GM12878 (cell line): ENCODE results near the gene CLEC1A. TPM values are rescaled to one million over a fixed set of nuclear protein-coding genes. Genes with fewer than 3 reads are reported as not detected.

Source experiments
- ATAC-seq: fragments of 200-7000 bp; cut with Tn5 transposase; 3 replicates; pipeline ENCODE4 v1.9.1; 2020; ENCODE audit warnings: mild to moderate bottlenecking, moderate library complexity
- BruUV-seq: library from RNA; stranded (reverse); fragments of 400-500 nt; replicated peaks from 2 replicates; lab custom pipeline; 2021; lab: Mats Ljungman, UMichigan
- CTCF ChIA-PET: fragments of 300-600 bp; sonication (Branson Sonifier 250); formaldehyde crosslinking; extraction: SDS; loops from one replicate; lab custom pipeline; 2021; ENCODE audit warnings: inconsistent platforms; lab: Yijun Ruan, JAX
- POLR2A ChIA-PET: fragments of 350-600 bp; formaldehyde crosslinking; extraction: SDS; loops from one replicate; lab custom pipeline; 2021; ENCODE audit warnings: inconsistent platforms; lab: Charles Lee
- RAD21 ChIA-PET: fragments of 300-600 bp; sonication (Branson Sonifier 250); formaldehyde crosslinking; loops from one replicate; lab custom pipeline; 2023; ENCODE audit warnings: antibody characterized with exemption; ENCODE audit not compliant: unreplicated experiment; lab: Charles Lee
- SMC1A ChIA-PET: fragments of 300-600 bp; sonication (Branson Sonifier 250); formaldehyde crosslinking; loops from one replicate; lab custom pipeline; 2023; ENCODE audit not compliant: unreplicated experiment, uncharacterized antibody; lab: Charles Lee
- DNase-seq: peaks from one replicate; pipeline ENCODE4 v3.0.0-alpha.2; 2011; ENCODE audit warnings: low read depth, low spot score
- FAIRE-seq: peaks from 3 replicates; lab custom pipeline; 2011; peaks lifted over from hg19 to GRCh38; lab: Jason Lieb, UNC
- H2AFZ ChIP-seq: 2 replicates; pipeline ENCODE4 v1.6.0; 2011; ENCODE audit warnings: low read depth, low read length, control low read depth; ENCODE audit not compliant: control insufficient read depth
- H3K27ac ChIP-seq: 2 replicates; pipeline ENCODE4 v1.5.1; 2011; ENCODE audit warnings: control low read depth; ENCODE audit not compliant: control insufficient read depth, insufficient read depth
- H3K27me3 ChIP-seq, 2 experiments: replicated peaks in 1 of 2; 2 replicates each; pipeline versions ENCODE4 v1.6.0 to v1.6.1; 2011; ENCODE audit warnings: low read length in 1 of 2; ENCODE audit not compliant: control insufficient read depth in 2 of 2, insufficient read depth in 2 of 2
- H3K36me3 ChIP-seq, 2 experiments: 2 replicates each; pipeline ENCODE4 v1.5.1; 2011; ENCODE audit warnings: low read length in 1 of 2; ENCODE audit not compliant: control insufficient read depth in 2 of 2, insufficient read depth in 2 of 2
- H3K4me1 ChIP-seq: 2 replicates; pipeline ENCODE4 v1.6.1; 2011; ENCODE audit warnings: mild to moderate bottlenecking, low read length, moderate library complexity, mixed read lengths; ENCODE audit not compliant: control insufficient read depth, insufficient read depth
- H3K4me2 ChIP-seq: 2 replicates; pipeline ENCODE4 v1.6.0; 2011; ENCODE audit warnings: control low read depth; ENCODE audit not compliant: control insufficient read depth, insufficient read depth
- H3K4me3 ChIP-seq: fragments of 200-600 bp; sonication (generic); 2 replicates; pipeline ENCODE4 v1.5.1; 2016
- H3K79me2 ChIP-seq: 2 replicates; pipeline ENCODE4 v1.6.0; 2011; ENCODE audit warnings: low read length; ENCODE audit not compliant: control insufficient read depth, insufficient read depth
- H3K9ac ChIP-seq: 2 replicates; pipeline ENCODE4 v1.8.0; 2011; ENCODE audit warnings: low read length, control low read depth, mixed read lengths; ENCODE audit not compliant: control insufficient read depth, insufficient read depth
- H3K9me3 ChIP-seq: replicated peaks from 3 replicates; pipeline ENCODE4 v1.5.1; 2011; ENCODE audit warnings: mild to moderate bottlenecking, low read length; ENCODE audit not compliant: control insufficient read depth, insufficient read depth
- H4K20me1 ChIP-seq: 2 replicates; pipeline ENCODE4 v1.6.0; 2011; ENCODE audit not compliant: control insufficient read depth, insufficient read depth
- BHLHE40 ChIP-seq, 2 experiments: fragments of 450-650 bp in 1 of 2; IDR thresholded peaks; 2 replicates each; pipeline ENCODE4 v1.6.1; 2011 to 2017; ENCODE audit warnings: low read depth in 2 of 2, borderline replicate concordance in 1 of 2, improper control_type of control experiment in 1 of 2, low read length in 1 of 2, mild to moderate bottlenecking in 1 of 2
- CEBPB ChIP-seq, 2 experiments: fragments of 150-350 bp in 1 of 2; IDR thresholded peaks; 2 replicates each; pipeline ENCODE4 v1.6.1; 2012 to 2014; ENCODE audit warnings: low read depth in 2 of 2, low read length in 2 of 2, borderline replicate concordance in 1 of 2, inconsistent platforms in 1 of 2
- CREB1 ChIP-seq: IDR thresholded peaks from 2 replicates; pipeline ENCODE4 v1.6.1; 2012; ENCODE audit warnings: low read depth, mild to moderate bottlenecking, inconsistent platforms
- ESRRA ChIP-seq: IDR thresholded peaks from 2 replicates; pipeline ENCODE4 v1.6.1; 2012; ENCODE audit warnings: mild to moderate bottlenecking, low read length, improper control_type of control experiment
- FOXK2 ChIP-seq: fragments of 450-650 bp; IDR thresholded peaks from 2 replicates; pipeline ENCODE4 v1.6.1; 2017; ENCODE audit warnings: mild to moderate bottlenecking, moderate library complexity
- NR2C2 ChIP-seq: IDR thresholded peaks from 2 replicates; pipeline ENCODE4 v1.6.1; 2011; ENCODE audit warnings: borderline replicate concordance, low read depth; ENCODE audit not compliant: control insufficient read depth, insufficient read length
- SMAD1 ChIP-seq: fragments of 450-650 bp; IDR thresholded peaks from 2 replicates; pipeline ENCODE4 v1.6.1; 2018; ENCODE audit warnings: mild to moderate bottlenecking, low read depth; ENCODE audit not compliant: partially characterized antibody
- SUPT20H ChIP-seq: IDR thresholded peaks from 2 replicates; pipeline ENCODE4 v1.6.1; 2011; ENCODE audit warnings: low read depth, mild to moderate bottlenecking, low read length, moderate library complexity, borderline replicate concordance; ENCODE audit not compliant: control insufficient read depth
- WGBS: methylation state at CpG from one replicate; pipeline ENCODE4 v1.1.6; 2016; ENCODE audit warnings: low lambda C conversion rate; ENCODE audit not compliant: insufficient replicate concordance, insufficient coverage; ENCODE audit errors: missing lambda C conversion rate; 5-methylcytosine and 5-hydroxymethylcytosine counted together
- in situ Hi-C: fragments of 300-500 bp; cut with MboI; formaldehyde crosslinking; loops from 9 replicates; pipeline ENCODE4 v1.14.3; 2018; ENCODE audit warnings: mixed read lengths
- intact Hi-C: fragments of 100-400 bp; cut with micrococcal nuclease; formaldehyde crosslinking; loops from one replicate; pipeline ENCODE4 v1.14.2; 2022; ENCODE audit not compliant: unreplicated experiment
- polyA plus RNA-seq, 11 experiments: library from polyadenylated mRNA; depleted of rRNA in 4 of 11; unstranded in 6 of 11; stranded (reverse) in 5 of 11; fragments of >200 nt; fragmentation: Nextera tagmentation in 4 of 11; fragmentation: Illumina TruSeq in 1 of 11; extraction: Ambion mirVana in 4 of 11; extraction: Trizol in 1 of 11; gene quantifications; 1 replicate in 1 of 11; 2 replicates in 10 of 11; pipeline versions ENCODE4 v1.2.1 to v1.2.3, GENCODE V29; 2011 to 2016; ENCODE audit warnings: inconsistent platforms in 2 of 11, missing spikeins in 2 of 11, low read depth in 1 of 11
- total RNA-seq, 4 experiments: library from RNA; depleted of rRNA in 3 of 4; stranded (reverse); fragments of >200 nt in 3 of 4; fragmentation: Illumina TruSeq in 1 of 4; extraction: Trizol in 1 of 4; gene quantifications; 2 replicates each; pipeline versions ENCODE4 v1.2.1 to v1.2.3, GENCODE V29; 2013 to 2021
- TF ChIP-seq, protein P1 (sequence below): IDR thresholded peaks from 2 replicates; pipeline ENCODE4 v1.6.1; 2012; ENCODE audit warnings: low read depth, low read length, improper control_type of control experiment
- TF ChIP-seq, protein P2 (sequence below): fragments of 450-650 bp; IDR thresholded peaks from 2 replicates; pipeline ENCODE4 v1.6.1; 2018; ENCODE audit warnings: borderline replicate concordance, mild to moderate bottlenecking; ENCODE audit not compliant: partially characterized antibody
- TF ChIP-seq, protein P3 (sequence below): fragments of 450-650 bp; IDR thresholded peaks from 2 replicates; pipeline ENCODE4 v1.6.1; 2017; ENCODE audit warnings: antibody characterized with exemption, mild to moderate bottlenecking, moderate library complexity
- TF ChIP-seq, protein P4 (sequence below): fragments of 450-650 bp; formaldehyde crosslinking; IDR thresholded peaks from 2 replicates; pipeline ENCODE4 v1.4.0; 2020; ENCODE audit warnings: mild to moderate bottlenecking, moderate library complexity

CLEC1A gene
- total and polyA plus RNA-seq, 10 of the 15 experiments (the other 5 are each of a cell fraction or from before 2014, with no cell fraction given), result not detected

DNA sequence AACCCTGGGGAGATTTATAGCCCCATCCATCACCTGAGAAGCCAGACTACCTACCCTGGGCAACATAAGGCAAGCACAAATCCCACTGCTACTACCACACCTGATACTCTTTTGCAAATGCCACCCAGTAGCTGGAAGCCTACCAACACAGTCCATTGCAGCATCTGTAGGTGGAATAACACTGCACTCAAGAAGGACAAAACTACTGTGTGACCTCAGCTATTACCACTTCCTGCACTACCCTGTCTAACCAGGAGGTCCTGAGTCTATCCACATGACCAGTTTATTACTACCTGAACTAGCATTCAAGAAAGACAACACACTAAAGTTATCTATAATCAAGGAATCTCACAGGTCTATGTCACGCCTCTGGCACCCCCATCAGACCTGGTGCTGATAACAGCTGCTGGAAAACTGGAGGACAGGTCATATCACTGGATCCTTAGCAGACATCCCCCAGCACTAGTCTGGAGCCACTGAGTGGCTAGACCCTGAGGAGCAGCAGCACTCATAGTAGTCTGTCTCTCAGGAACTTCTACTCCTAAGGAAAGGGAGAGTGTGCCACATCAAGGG, 2.9 kb upstream of the CLEC1A start:
- Histone ChIP-seq H3K4me1 (no peaks in the 10 kb centered on the region), H3K36me3 (no peaks in the 10 kb centered on the region), H3K4me2 (no peak overlapping the region), H3K27ac (no peak overlapping the region), H3K4me3 (no peak overlapping the region), H2AFZ (no peak overlapping the region), H4K20me1 (no peaks in the 10 kb centered on the region), H3K9ac (no peak overlapping the region), H3K79me2 (no peaks in the 10 kb centered on the region), H3K27me3 (no peaks in the 10 kb centered on the region), H3K9me3 (peaks cover 2% of the 10 kb centered on the region; the same call in 1 of the 3 replicates)
- FAIRE-seq (no peak), ATAC-seq (no peak; the same call in 2 of the 3 replicates), DNase-seq (no peak)
- in situ Hi-C loops (no loop called here), intact Hi-C loops (no loop called here)
- ChIA-PET POLR2A (no interaction called here), RAD21 (no interaction called here), CTCF (interaction anchor here (1.8 kb wide), 1 partner anchor 33 kb away, joined by 3 read pairs; no protein-coding TSS in a partner anchor), SMC1A (no interaction called here)
- no TSS peak for BruUV-seq
- WGBS, result 21% methylated on average over 1 of the region's 1 CpG
- TF ChIP-seq, protein P1, sequence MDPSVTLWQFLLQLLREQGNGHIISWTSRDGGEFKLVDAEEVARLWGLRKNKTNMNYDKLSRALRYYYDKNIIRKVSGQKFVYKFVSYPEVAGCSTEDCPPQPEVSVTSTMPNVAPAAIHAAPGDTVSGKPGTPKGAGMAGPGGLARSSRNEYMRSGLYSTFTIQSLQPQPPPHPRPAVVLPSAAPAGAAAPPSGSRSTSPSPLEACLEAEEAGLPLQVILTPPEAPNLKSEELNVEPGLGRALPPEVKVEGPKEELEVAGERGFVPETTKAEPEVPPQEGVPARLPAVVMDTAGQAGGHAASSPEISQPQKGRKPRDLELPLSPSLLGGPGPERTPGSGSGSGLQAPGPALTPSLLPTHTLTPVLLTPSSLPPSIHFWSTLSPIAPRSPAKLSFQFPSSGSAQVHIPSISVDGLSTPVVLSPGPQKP, result no peak
- TF ChIP-seq CREB1 (no peak), SMAD1 (no peak), BHLHE40 (IDR thresholded peaks at IDR 0.05; ENCODE audit: borderline replicate concordance in 1 of 2, low read depth in 2 of 2, low read length in 1 of 2) (no peak), SUPT20H (no peak), CEBPB (IDR thresholded peaks at IDR 0.05; ENCODE audit: borderline replicate concordance in 1 of 2, low read depth in 2 of 2, low read length in 2 of 2) (no peak), NR2C2 (no peak), FOXK2 (no peak), ESRRA (no peak)
- TF ChIP-seq, protein P2, sequence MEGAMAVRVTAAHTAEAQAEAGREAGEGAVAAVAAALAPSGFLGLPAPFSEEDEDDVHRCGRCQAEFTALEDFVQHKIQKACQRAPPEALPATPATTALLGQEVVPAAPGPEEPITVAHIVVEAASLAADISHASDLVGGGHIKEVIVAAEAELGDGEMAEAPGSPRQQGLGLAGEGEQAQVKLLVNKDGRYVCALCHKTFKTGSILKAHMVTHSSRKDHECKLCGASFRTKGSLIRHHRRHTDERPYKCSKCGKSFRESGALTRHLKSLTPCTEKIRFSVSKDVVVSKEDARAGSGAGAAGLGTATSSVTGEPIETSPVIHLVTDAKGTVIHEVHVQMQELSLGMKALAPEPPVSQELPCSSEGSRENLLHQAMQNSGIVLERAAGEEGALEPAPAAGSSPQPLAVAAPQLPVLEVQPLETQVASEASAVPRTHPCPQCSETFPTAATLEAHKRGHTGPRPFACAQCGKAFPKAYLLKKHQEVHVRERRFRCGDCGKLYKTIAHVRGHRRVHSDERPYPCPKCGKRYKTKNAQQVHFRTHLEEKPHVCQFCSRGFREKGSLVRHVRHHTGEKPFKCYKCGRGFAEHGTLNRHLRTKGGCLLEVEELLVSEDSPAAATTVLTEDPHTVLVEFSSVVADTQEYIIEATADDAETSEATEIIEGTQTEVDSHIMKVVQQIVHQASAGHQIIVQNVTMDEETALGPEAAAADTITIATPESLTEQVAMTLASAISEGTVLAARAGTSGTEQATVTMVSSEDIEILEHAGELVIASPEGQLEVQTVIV, result no peak
- TF ChIP-seq, protein P3, sequence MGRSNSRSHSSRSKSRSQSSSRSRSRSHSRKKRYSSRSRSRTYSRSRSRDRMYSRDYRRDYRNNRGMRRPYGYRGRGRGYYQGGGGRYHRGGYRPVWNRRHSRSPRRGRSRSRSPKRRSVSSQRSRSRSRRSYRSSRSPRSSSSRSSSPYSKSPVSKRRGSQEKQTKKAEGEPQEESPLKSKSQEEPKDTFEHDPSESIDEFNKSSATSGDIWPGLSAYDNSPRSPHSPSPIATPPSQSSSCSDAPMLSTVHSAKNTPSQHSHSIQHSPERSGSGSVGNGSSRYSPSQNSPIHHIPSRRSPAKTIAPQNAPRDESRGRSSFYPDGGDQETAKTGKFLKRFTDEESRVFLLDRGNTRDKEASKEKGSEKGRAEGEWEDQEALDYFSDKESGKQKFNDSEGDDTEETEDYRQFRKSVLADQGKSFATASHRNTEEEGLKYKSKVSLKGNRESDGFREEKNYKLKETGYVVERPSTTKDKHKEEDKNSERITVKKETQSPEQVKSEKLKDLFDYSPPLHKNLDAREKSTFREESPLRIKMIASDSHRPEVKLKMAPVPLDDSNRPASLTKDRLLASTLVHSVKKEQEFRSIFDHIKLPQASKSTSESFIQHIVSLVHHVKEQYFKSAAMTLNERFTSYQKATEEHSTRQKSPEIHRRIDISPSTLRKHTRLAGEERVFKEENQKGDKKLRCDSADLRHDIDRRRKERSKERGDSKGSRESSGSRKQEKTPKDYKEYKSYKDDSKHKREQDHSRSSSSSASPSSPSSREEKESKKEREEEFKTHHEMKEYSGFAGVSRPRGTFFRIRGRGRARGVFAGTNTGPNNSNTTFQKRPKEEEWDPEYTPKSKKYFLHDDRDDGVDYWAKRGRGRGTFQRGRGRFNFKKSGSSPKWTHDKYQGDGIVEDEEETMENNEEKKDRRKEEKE, result no peak
- TF ChIP-seq, protein P4, sequence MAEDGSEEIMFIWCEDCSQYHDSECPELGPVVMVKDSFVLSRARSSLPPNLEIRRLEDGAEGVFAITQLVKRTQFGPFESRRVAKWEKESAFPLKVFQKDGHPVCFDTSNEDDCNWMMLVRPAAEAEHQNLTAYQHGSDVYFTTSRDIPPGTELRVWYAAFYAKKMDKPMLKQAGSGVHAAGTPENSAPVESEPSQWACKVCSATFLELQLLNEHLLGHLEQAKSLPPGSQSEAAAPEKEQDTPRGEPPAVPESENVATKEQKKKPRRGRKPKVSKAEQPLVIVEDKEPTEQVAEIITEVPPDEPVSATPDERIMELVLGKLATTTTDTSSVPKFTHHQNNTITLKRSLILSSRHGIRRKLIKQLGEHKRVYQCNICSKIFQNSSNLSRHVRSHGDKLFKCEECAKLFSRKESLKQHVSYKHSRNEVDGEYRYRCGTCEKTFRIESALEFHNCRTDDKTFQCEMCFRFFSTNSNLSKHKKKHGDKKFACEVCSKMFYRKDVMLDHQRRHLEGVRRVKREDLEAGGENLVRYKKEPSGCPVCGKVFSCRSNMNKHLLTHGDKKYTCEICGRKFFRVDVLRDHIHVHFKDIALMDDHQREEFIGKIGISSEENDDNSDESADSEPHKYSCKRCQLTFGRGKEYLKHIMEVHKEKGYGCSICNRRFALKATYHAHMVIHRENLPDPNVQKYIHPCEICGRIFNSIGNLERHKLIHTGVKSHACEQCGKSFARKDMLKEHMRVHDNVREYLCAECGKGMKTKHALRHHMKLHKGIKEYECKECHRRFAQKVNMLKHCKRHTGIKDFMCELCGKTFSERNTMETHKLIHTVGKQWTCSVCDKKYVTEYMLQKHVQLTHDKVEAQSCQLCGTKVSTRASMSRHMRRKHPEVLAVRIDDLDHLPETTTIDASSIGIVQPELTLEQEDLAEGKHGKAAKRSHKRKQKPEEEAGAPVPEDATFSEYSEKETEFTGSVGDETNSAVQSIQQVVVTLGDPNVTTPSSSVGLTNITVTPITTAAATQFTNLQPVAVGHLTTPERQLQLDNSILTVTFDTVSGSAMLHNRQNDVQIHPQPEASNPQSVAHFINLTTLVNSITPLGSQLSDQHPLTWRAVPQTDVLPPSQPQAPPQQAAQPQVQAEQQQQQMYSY, result no peak
